Erythroblast (primary cell): Measurements from ENCODE around the gene PHF21A.
"Not testable (repeated sequence)": the region's sequence is repeated elsewhere in the genome, so short reads cannot be mapped to it uniquely, and the experiment has no call there.

ENCODE experiments used
- GATA1 ChIP-seq: IDR thresholded peaks from 2 replicates; pipeline ENCODE4 v1.6.1; 2011; ENCODE audit warnings: low read depth, mild to moderate bottlenecking, control low read depth, low read length, moderate library complexity
- POLR2A ChIP-seq: IDR thresholded peaks from 2 replicates; pipeline ENCODE4 v1.6.1; 2011; ENCODE audit warnings: mild to moderate bottlenecking, low read length

DNA sequence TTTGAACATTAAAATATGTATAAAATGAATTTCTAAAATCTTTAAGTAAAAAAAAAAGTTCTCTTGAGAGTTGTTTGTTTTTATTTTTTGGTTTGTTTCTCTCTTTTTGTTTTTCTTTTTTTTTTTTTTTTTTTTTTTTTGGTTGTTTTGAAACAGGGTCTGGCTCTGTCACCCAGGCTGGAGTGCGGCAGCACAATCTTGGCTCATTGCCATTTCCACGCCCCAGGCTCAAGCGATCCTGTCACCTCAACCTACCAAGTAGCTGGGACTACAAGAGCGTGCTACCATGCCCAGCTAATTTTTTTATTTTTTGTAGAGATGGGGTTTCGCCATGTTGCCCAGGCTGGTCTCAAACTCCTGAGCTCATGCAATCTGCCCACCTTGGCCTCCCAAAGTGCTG, 139.4 kb downstream of the PHF21A start:
- TF ChIP-seq POLR2A, GATA1: not testable (repeated sequence)
